Kidney (tissue), 14 donors: ENCODE data around the gene ANOS1. TPM values are rescaled to one million over a fixed set of nuclear protein-coding genes. Genes with fewer than 3 reads are reported as not detected.

ENCODE experiments used
- DNase-seq, 5 donors: peaks; one replicate each; pipeline ENCODE4 v3.0.0-alpha.2; 2013 to 2020
- FAIRE-seq: peaks from 2 replicates; lab custom pipeline; 2012; peaks lifted over from hg19 to GRCh38; lab: Jason Lieb, UNC
- H3K27ac ChIP-seq, 2 donors: one replicate each; pipeline ENCODE4 v1.7.0; 2013; ENCODE audit warnings: low read depth in 2 of 2, low read length in 2 of 2, inconsistent platforms in 1 of 2
- H3K27me3 ChIP-seq: one replicate; pipeline ENCODE4 v1.7.1; 2013; ENCODE audit warnings: low read length, inconsistent platforms; ENCODE audit not compliant: control insufficient read depth, insufficient read depth
- H3K36me3 ChIP-seq, 3 donors: one replicate each; pipeline versions ENCODE4 v1.7.0 to v1.7.1; 2013; ENCODE audit warnings: low read length in 3 of 3, control low read depth in 1 of 3, inconsistent platforms in 1 of 3; ENCODE audit not compliant: insufficient read depth in 3 of 3, control insufficient read depth in 2 of 3
- H3K4me1 ChIP-seq, 3 donors: one replicate each; pipeline versions ENCODE4 v1.7.0 to v1.7.1; 2013; ENCODE audit warnings: low read length in 3 of 3, inconsistent platforms in 1 of 3, low read depth in 1 of 3; ENCODE audit not compliant: control insufficient read depth in 2 of 3, insufficient read depth in 2 of 3
- H3K4me3 ChIP-seq, 3 donors: one replicate each; pipeline versions ENCODE4 v1.7.0 to v1.8.1; 2013; ENCODE audit warnings: low read length in 3 of 3, control low read depth in 1 of 3, inconsistent platforms in 1 of 3
- H3K9ac ChIP-seq, 3 donors: one replicate each; pipeline versions ENCODE4 v1.7.0 to v1.7.1; 2013; ENCODE audit warnings: low read length in 3 of 3, control low read depth in 1 of 3, inconsistent platforms in 1 of 3
- H3K9me3 ChIP-seq, 3 donors: one replicate each; pipeline versions ENCODE4 v1.7.0 to v1.7.1; 2013; ENCODE audit warnings: low read length in 3 of 3, control low read depth in 1 of 3, inconsistent platforms in 1 of 3; ENCODE audit not compliant: control insufficient read depth in 2 of 3, insufficient read depth in 1 of 3
- CTCF ChIP-seq: IDR thresholded peaks from 3 replicates; pipeline ENCODE4 v1.5.1; 2012; ENCODE audit warnings: mild to moderate bottlenecking, moderate library complexity, borderline replicate concordance; ENCODE audit not compliant: insufficient read depth; ENCODE audit errors: extremely low read depth
- intact Hi-C: fragments of 100-400 bp; cut with DNase I; formaldehyde crosslinking; loops from one replicate; pipeline ENCODE4 v1.11.1; 2022
- polyA plus RNA-seq: library from polyadenylated mRNA; stranded (reverse); fragments of 350-450 nt; fragmentation: Illumina TruSeq; extraction: RNeasy Lipid Tissue Mini Kit (QIAGEN cat#74804); gene quantifications from one replicate; pipeline ENCODE4 v1.2.3, GENCODE V29; 2014; ENCODE audit warnings: low read depth, low replicate concordance; ENCODE audit not compliant: insufficient read depth
- total RNA-seq: library from RNA; stranded (reverse); fragmentation: NEBNext Ultra II Directional; extraction: Animal tissue kit (Norgen Biotek cat#: 25700); gene quantifications from one replicate; pipeline ENCODE4 v1.2.1, GENCODE V29; 2021
- donor health status: control.
- donor health status: control.
- donor health status: control.
- donor health status: control.
- donor health status: control.
- donor health status: DM: yes; HTN: yes; CAD: no.
- donor health status: Normal renal cell carcinoma (clear cell type).

Gene ANOS1
- total and polyA plus RNA-seq, 2 donors from 2014 or later = 0.69 to 2.3 TPM

GRCh38 chrX:8607326-8607725, 124.6 kb downstream of the ANOS1 start:
- no peak overlapping the region for H3K4me3 ChIP-seq
- no peaks in the 10 kb centered on the region for H3K36me3 ChIP-seq
- H3K27ac ChIP-seq = no peak overlapping the region
- FAIRE-seq (no peak), DNase-seq (no peak)
- H3K27me3 ChIP-seq = no peaks in the 10 kb centered on the region
- peaks cover 0 to 9% (median 2%) of the 10 kb centered on the region in 3 donors for H3K9me3 ChIP-seq
- intact Hi-C loops = no loop called here
- no peak overlapping the region for H3K9ac ChIP-seq
- no peak for TF ChIP-seq CTCF
- no peaks in the 10 kb centered on the region for H3K4me1 ChIP-seq

DNA sequence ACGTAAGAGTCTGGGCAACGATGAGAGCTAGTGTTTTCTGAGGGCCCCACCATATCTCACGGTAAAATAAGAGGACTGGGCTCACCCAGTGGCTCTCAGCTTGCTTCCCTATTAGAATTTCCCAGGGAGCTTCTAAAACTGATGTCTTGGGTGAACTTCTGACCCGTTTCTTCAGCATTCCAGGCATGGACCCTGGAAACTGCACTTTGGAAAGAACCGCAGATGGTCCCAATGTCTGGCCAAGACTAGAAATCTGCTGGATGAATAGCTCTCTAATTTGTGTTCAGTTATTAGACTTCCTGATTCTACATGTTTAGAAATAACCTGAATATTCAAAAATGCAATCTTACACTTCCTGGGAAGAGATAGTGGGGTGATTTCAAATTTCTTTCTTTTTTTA, 127.8 kb downstream of the ANOS1 start:
- Histone ChIP-seq H3K27ac (no peak overlapping the region), H3K36me3 (no peaks in the 10 kb centered on the region), H3K4me1 (no peaks in the 10 kb centered on the region), H3K27me3 (no peaks in the 10 kb centered on the region), H3K4me3 (no peak overlapping the region), H3K9me3 (no peaks in the 10 kb centered on the region), H3K9ac (no peak overlapping the region)
- intact Hi-C loops = no loop called here
- no peak for DNase-seq
- TF ChIP-seq CTCF = no peak
- no peak for FAIRE-seq

GRCh38 chrX:8591501-8591900, 140.4 kb downstream of the ANOS1 start:
- Histone ChIP-seq H3K9me3 (no peaks in the 10 kb centered on the region), H3K36me3 (no peaks in the 10 kb centered on the region), H3K27ac (no peak overlapping the region), H3K9ac (no peak overlapping the region), H3K4me3 (no peak overlapping the region), H3K4me1 (no peaks in the 10 kb centered on the region), H3K27me3 (no peaks in the 10 kb centered on the region)
- intact Hi-C loops = no loop called here
- FAIRE-seq (no peak), DNase-seq (no peak)
- no peak for TF ChIP-seq CTCF

GRCh38 chrX:8586953-8587352, 145.0 kb downstream of the ANOS1 start:
- FAIRE-seq (no peak), DNase-seq (peak in 2 of 5 donors; percentile 10 to 22)
- H3K36me3 ChIP-seq = no peaks in the 10 kb centered on the region
- H3K4me1 ChIP-seq = no peaks in the 10 kb centered on the region
- H3K27ac ChIP-seq = no peak overlapping the region
- no peaks in the 10 kb centered on the region for H3K27me3 ChIP-seq
- intact Hi-C loops = no loop called here
- no peak overlapping the region for H3K4me3 ChIP-seq
- no peak overlapping the region for H3K9ac ChIP-seq
- H3K9me3 ChIP-seq = no peaks in the 10 kb centered on the region
- TF ChIP-seq CTCF = no peak
